Stimulated activated CD8-positive, alpha-beta memory T cell treated with anti-CD3 and anti-CD28 coated beads, Interleukin-7, amount 100 ng/mL, for 48 hours (primary cell): ENCODE results near the gene RASGRP2.

ENCODE experiments used
- DNase-seq, 2 donors: peaks; one replicate each; pipeline ENCODE4 v3.0.0-alpha.2; 2020; ENCODE audit warnings: low read depth in 1 of 2; ENCODE audit errors: extremely low read depth in 1 of 2

Gene RASGRP2

DNA sequence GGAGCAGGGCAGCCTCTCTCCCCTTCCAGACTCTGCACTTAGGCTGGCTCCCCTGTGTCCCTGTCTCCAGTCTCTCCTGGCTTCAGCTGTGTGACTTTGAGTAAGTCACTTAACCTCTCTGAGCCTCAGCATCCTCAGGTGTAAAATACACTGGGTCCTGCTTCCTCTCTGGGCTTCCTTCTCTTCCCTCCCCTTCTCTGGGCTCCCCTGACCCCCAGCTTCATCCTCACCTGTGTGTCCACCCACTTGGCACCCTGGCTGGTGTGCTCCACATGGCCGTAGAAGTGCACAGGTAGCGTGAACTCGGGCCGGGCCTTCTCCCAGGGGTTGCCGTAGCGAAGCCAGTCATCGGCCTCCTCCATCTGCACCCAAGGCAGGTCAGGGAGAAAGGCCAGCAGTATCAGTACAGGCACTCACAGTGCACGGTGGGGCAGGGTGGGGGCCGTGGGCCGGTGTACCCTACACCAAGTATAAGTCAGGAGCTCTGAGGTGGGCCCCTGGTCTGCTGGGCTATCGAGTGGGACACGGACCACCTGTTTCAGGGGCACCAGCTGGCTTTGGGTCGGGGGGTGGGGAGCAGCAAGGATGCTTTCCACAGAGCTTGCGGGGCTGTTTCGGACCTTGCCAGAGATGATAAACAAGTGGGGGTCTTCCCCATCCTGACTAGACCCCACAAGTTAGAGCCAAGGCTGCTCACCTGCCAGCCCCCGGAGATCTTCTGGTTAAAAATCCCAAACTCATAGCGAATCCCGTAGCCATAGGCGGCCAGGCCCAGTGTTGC lies 13.8 kb upstream of the RASGRP2 start:
- DNase-seq = no peak

DNA sequence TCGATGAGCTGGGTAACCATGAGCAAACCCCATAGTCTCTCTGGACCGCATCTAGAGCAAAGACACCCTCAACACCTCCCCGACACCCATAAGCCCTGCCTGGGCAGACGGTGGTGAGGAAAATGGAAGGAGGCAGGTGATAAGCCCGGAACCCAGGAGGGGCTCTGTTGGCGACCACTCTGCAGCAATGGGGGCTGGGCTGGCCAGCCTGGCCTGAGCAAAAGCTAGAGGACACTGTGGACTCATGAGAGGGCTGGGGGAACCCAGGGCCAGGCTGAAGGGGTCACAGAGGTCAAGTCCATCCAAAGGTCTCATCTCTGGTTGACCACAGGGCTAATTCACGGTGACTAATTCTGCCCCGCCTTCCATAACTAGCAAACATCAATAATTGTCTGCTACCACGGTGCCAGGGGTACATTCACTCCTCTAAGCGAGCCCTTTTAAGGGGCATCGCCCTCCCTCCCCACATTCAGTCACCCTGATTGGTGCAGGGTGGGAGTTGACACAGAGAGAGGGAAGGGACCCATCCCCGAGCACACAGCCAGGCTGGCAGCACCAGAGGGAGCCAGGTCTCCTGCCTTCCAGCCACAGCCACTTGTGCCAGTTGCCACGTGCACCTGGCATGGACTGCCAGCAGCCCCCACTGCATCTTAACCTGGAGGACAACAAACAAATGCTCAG lies 11.9 kb upstream of the RASGRP2 start:
- DNase-seq = no peak

DNA sequence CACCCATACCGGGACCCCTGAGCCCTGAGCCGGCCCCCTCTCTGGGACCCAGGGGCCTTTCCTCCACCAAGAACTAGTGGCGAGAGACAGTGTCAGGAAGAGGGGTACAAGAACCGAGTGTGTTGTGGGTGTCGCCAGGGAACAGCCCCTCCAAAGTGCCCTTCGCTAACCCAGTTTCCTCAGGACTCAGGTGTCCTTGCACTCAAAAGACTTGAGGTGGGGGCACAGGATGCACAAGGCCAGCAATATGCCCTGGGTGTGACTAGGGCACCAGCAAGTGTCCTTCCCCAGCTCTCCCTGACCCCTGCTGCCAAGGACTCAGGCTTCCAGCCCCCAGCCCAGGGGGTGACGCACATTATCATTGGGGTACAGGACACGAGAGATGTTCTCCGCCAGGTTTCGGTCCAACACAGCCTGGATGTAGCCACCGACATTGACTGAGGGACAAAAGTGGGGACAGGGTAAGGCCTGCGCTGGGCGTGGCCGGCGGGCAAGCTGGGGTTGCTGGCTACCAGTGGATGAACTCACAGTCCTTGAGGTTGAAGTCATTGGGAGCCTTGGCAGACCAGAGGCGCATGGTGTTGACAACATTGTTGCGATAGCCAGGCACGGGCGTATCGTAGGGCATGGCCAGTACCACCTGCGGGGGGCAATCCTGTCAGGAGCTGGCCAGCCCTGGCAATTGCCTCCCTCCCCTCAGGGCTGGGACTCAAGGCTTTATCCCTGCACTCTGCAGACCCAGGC lies 11.1 kb upstream of the RASGRP2 start:
- DNase-seq = no peak

DNA sequence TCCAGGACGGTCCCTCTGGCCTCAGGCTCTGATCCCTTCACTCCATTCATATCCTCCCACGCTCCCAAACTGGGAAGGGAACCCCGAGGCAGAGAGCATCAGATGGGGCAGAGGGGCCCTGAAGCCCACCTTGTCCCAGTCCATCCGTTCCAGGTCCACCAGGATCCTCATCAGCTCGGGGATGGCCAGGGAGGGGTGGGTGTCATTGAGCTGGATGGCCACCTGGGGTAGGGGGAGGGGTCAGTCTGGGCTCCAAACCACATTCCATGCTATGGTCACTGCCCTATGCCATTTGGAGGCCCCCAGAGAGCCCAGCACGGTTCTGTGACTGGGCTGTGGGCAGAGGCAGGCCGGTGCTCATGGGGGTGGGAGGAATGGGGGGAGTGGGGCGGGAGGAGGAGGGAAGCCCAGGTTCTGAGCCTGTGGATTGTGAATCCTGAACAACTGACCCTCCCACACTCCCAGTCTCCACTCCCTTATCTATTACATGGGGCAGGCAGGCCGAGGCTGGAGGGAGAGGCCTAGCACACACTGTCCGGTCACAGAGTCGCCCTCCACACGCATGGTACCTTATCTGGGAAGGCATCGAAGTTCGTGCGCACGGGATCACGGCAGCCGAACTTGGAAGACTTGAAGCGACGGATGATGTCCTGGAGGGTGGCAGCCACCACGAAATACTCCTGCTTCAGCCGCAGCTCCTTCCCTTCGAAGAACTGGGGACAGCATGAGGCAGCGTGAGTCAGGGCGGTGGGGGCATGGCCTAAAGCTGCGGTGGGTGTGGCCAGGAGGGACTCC lies 10.4 kb upstream of the RASGRP2 start:
- no peak for DNase-seq

DNA sequence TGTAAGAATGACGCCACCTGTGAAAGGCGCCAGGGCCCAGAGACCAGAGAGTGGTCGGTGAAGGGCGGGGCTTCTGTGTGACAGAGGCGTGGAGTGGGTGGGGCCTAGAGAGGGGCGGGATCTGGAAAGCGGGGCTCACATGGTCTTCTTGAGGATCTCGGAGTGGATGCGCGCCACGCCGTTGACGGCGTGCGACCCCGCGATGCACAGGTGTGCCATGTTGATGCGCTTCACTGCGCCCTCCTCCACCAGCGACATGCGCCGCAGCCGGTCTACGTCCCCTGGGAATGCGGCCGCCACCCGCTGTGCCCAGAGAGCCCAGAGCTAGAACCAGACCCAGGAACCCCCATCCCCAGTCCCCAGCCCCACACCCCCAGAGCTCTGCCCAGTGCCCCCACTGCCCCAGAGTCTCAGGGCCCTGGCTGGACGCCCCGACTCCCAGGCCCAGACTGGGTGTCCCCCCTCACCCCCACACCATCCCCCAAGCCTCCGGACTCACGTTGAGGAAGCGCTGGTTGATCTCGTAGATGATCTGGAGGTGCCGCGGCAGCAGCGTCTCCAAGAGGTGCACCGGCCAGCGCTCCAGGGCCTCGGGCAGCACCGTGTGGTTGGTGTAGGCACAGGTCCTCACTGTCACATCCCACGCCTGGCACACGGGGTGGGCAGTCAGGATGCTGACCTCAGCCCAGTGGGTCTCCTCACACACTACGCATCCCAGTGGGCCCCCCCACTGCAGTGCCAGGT lies 9.6 kb upstream of the RASGRP2 start:
- no peak for DNase-seq

DNA sequence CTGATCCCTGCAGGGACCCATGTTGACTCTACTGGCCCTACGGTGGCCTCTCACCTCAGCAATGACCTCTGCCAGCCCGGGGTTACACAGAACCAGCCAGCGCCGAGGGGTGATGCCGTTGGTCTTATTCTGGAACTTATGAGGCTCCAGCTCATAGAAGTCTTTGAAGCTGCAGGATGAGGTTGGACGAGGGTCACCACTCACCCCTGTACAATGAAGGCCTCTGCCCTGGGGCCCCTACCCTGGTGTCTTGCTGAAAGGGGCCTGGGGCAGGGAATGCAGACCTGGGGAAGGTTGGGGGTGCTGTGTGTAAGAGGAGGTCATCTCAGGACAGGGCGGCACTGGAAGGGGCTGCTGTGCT lies 9.1 kb upstream of the RASGRP2 start:
- DNase-seq = no peak

DNA sequence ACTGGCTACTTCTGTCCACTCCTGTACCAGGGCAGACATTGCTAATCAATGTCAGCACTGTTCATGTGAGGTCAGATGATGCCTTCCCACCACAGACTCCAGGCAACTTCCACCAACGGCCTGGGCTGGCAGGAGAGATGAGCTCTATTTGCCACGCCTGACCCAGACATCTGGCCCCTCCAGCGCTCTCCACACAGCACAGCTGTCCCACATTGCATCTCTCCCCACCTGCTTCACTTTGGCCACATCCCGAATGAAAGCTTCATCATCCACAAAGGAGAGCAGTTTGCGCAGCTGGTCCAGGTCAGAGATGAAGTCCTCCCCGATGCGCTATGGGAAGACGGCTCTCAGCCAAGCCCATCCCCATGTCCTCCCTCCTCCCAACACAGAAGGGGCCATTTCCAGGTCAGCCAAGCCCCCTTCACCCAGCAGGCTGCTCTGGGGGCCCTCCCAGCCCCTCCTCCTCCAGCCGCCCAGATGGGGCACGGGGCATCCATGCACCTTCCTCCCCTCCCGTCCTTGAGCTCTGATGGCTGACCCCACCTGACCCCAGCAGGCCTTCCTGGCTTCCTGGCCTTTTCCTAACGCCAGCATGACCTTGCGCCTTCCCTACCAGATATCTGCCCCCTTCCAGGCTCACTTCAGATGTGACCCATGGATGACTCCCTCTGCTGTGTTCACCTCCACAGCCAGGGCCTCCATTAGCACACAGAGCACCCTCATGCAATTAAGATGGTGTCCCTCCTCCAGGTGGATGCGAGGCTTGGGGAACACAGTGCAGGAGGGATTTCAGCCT lies 8.4 kb upstream of the RASGRP2 start:
- DNase-seq = no peak

DNA sequence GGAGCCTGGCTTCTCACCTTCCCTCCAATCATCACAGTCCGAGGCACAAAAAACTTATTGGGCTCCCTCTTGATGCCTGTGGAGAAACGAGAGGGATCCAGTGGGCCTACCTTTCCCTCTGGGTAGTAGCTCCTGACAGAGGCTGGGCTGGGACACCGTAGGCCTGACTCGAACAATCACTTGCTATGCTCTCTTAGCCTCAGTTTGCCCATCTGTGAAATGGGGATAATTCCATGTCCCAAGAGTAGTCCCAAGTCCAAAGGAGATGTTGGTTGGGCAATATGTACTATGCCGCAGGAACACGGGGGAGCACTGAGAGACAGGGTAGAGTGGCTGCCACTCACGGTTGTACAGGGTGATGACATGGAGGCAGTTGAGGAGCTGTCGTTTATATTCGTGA lies 7.6 kb upstream of the RASGRP2 start:
- DNase-seq = no peak

DNA sequence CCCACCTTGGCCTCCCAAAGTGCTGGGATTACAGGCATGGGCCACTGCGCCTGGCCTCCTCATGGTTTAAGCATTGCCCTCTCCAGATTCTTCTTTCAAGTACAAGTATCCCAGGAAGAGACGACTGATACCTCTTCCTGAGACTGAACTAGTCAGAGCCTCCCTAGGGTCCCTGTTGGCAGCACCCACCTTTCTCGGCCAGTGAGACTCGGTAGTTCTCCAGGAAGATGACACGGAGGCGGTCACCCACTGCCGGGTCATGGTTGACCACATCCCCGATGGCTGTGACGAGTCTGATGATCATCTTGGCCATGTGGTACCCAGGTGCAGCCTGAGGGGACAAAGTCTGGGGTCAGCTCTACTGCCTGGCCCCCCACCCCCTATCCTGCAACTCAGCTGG lies 7.2 kb upstream of the RASGRP2 start:
- DNase-seq = no peak

DNA sequence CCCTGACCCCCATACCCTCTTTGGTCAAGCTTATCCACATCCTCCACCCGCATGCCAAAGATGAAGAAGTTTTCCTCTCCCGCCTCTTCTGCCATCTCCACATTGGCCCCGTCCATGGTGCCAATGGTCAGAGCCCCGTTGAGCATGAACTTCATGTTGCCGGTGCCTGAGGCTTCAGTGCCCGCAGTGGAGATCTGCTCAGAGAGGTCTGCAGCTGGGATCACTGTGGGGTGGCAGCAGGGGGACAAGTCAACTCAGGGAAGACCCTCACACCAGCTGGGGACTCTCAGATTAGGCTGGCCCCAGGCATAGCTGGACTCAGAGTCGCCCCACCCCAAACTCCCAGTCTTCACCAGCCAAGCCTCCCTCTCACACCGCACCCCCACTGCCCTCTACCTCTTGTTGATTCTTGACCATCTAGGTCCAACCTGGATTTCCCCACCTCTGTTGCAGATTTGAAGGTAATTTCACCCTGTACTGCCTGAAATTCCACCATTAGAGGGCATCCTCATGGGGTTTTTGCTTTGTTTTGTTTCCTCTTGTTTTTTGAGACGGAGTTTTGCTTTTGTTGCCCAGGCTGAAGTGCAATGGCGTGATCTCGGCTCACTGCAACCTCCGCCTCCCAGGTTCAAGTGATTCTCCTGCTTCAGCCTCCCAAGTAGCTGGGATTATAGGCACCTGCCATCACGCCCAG lies 6.6 kb upstream of the RASGRP2 start:
- DNase-seq = no peak

DNA sequence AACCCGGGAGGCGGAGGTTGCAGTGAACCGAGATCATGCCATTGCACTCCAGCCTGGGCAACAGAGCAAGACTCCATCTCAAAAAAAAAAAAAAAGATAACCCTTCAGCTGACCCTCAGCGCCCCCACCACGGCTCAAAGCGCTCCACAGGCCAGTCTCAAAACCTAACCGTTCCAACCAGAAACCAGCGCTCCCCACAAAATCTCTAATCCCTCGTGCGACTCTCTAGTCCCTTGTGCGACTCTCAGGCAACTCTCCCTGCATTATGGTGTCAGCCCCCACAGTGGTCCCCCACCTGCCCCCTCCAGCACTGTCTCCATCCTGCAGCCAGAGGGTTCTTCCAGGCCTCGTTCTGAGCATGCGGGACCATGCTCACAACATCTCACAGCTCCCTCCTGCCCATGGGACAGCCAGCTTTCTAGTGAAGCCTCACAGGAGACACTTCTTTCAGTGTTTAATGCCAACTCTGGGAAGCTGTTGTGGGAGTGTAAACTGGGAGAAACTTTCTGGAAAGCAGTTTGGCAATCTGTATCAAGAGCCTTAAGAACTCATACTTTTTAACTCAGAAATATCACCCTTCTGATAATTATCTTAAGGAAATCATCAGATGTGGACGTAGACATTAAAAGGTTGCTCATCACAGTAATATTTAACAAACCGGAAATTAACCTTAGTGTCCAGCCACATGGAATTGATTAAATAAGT lies 4.2 kb upstream of the RASGRP2 start:
- no peak for DNase-seq

DNA sequence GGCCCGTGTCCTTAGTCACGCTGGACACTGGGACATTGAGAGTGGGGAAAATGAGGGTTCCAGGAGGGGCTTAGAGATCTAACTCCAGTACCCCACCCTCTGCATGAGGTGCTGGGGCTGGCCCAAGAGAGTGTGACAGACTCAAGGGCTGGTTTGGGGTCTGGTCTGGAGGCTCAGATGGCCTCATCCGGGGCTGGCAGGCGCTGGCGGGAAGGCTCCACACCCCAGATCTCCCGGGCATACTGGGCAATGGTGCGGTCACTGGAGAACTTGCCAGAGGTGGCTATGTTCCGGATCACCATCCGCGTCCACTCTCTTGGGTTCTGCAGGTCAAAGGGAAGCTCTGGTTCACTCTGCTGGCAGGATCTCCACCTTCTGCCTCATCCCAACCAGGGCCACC lies 2.5 kb upstream of the RASGRP2 start:
- no peak for DNase-seq

DNA sequence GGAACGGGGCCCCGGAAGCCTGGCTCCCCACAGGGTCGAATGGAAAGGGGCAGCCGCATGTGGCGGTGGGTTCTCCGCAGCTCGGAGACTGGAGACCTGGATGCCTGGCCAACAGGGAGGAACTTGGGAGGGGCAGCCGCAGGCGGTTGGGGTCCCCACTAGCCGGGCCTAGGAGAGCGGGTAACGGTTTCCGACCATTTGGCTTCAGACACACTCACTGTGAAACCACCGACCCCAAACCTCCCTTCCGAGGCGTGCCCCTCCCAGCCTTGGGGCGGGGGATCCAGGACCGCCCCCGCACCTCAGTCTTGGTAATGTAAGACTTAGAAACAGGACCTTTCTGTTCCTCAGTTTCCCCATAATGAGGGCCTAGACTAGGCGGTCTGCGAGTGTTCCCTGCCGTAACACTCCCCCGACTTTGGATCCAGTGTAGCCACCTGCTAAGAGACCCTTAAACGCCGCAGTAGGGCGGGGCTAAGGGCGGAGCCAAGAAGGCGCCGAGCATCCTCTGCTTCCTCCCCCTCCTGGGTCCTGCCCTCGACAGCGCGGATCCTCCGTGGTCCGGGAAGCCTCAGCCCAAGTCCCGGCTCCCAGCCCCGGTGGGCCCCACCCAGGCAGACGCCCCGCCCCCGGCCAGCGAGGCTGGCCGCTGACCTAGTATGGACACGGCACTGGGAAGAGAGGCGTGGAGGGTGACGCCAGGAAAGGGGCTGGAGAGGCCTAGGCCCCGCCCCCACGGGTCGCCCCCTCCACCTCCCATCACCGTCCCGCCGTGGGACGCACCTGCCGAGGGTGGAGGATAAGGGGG lies 1.8 kb upstream of the RASGRP2 start:
- DNase-seq = peak; percentile 48 to 54

DNA sequence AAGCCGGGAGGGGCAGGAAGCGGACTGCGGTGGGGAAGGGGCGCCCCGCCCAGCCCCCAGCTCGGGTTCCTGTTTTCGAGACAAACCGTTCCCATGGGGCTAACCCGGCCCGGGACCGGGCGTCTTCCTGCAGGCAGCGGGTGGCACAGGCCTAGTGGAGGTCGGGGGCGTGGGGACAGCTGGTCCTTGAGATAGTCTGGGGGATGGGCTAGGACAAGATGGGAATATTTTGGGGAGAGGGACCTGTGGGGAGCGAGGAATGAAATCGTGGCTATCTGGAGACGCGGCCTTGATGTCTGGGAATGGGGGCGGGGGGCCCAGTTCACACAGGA lies 1.2 kb upstream of the RASGRP2 start:
- peak in 1 of 2 donors; percentile 32 for DNase-seq

DNA sequence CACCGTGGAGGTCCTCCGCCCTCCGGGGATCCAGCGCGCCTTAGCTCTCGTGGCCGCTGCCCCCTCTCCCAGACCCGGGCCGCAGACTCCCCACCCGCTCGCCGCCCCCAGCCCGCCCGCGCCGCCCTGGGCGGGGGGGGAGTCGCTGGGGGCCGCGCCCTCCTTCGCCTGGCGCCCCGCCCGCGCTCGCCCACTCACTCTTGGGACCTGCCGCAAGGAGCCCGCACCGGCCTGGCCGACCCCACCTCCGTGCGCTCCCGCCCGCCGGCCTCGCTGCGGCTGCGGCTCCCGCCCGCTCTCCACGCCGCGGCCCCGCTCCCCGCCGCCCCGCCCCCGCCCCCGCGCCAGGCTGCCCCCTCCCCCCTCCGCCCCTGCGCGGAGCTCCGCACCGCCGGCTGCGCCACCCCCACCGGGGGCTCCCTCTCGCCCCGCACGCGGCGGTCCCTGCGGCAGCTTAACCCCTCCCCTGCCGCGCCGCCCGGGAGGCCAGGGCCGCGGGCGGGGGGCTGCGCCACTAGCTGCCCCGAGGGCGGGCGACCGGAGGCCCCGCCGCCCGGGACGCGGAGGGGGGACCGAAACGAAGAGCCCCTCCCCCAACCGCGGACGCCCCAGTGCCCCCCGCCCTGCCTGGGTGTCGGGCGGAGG lies 724 bp upstream of the RASGRP2 start:
- no peak for DNase-seq

DNA sequence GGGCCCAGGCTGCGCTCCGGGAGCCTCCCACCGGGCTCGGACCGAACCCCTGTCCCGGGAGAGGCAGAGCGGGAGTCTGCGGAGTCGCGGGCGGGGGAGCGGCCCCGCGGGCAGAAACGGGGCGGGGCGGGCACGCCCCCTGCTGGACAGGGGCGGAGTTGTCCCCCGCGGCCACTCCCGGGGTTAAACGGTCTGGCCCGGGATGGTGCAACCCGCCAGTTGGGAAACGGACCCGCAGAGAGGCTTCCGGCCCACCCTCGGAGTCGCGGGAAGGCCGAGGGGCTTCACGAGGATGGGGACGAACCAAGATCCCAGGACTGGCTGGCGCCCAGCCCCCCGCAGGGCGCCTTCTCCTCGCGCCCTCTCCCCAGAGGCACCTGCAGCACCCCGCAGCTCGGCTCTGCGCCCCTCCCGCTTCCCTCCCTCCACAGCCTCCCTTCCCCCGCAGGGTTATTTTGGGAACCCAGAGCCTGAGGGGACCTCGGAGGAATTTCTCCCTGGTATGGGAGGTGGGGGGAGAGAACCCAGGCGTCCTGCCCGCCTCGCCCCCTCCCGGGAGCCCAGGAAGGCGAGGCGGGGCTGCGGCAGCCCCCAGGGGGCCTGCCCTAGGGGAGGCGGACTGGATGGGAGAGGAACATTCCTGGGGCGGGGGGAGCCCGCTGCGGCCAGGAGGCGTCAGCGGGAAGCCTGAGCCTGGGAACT lies 902 bp downstream of the RASGRP2 start:
- DNase-seq = peak in 1 of 2 donors; percentile 62
